Lung (tissue), 12 donors: ENCODE measurements around the gene ADAMTS20. TPM values are rescaled to one million over a fixed set of nuclear protein-coding genes. Genes with fewer than 3 reads are reported as not detected.
"Not testable (repeated sequence)": the region's sequence is repeated elsewhere in the genome, so short reads cannot be mapped to it uniquely, and the experiment has no call there.

Experiments
- ATAC-seq: fragments of 200-7000 bp; cut with Tn5 transposase; one replicate; pipeline ENCODE4 v1.9.1; 2020; ENCODE audit warnings: moderate number of reproducible peaks; ENCODE audit not compliant: insufficient read depth, low FRiP score
- DNase-seq, 3 donors: peaks; one replicate each; pipeline ENCODE4 v3.0.0-alpha.2; 2013 to 2017
- H3K27ac ChIP-seq, 2 donors: one replicate each; pipeline ENCODE4 v1.5.1; 2013; ENCODE audit warnings: mild to moderate bottlenecking in 2 of 2, moderate library complexity in 2 of 2, control low read depth in 1 of 2, inconsistent platforms in 1 of 2, low read depth in 1 of 2, low read length in 1 of 2
- H3K27me3 ChIP-seq, 3 donors: one replicate each; pipeline ENCODE4 v1.5.1; 2013; ENCODE audit warnings: low read length in 2 of 3; ENCODE audit not compliant: control insufficient read depth in 3 of 3, insufficient read depth in 3 of 3
- H3K36me3 ChIP-seq, 4 donors: one replicate each; pipeline ENCODE4 v1.5.1; 2013; ENCODE audit warnings: low read length in 4 of 4, mild to moderate bottlenecking in 1 of 4, moderate library complexity in 1 of 4; ENCODE audit not compliant: control insufficient read depth in 4 of 4, insufficient read depth in 4 of 4
- H3K4me1 ChIP-seq, 5 donors: one replicate each; pipeline ENCODE4 v1.5.1; 2013; ENCODE audit warnings: low read length in 5 of 5, mild to moderate bottlenecking in 2 of 5, moderate library complexity in 1 of 5; ENCODE audit not compliant: control insufficient read depth in 5 of 5, insufficient read depth in 5 of 5
- H3K4me3 ChIP-seq: one replicate; pipeline ENCODE4 v1.5.1; 2013; ENCODE audit warnings: mild to moderate bottlenecking, control low read depth, moderate library complexity
- H3K9ac ChIP-seq, 2 donors: one replicate each; pipeline ENCODE4 v1.5.1; 2013; ENCODE audit warnings: low read length in 2 of 2, control low read depth in 1 of 2; ENCODE audit not compliant: insufficient read depth in 1 of 2
- H3K9me3 ChIP-seq, 4 donors: one replicate each; pipeline ENCODE4 v1.5.1; 2013; ENCODE audit warnings: low read length in 3 of 4, mild to moderate bottlenecking in 1 of 4, moderate library complexity in 1 of 4; ENCODE audit not compliant: control insufficient read depth in 4 of 4, insufficient read depth in 3 of 4
- WGBS, 2 donors: extraction: QIAGEN DNeasy Blood & Tissue Kit; methylation state at CpG; one replicate each; pipeline ENCODE4 v1.1.7; 2013; 5-methylcytosine and 5-hydroxymethylcytosine counted together
- polyA plus RNA-seq, 2 donors: library from polyadenylated mRNA; stranded (reverse); fragments of 200-250 nt; gene quantifications; one replicate each; pipeline ENCODE4 v1.2.1, GENCODE V29; 2013
- total RNA-seq, 2 donors: library from RNA; depleted of rRNA in 1 of 2; stranded (reverse); fragments of >200 nt in 1 of 2; gene quantifications; one replicate each; pipeline ENCODE4 v1.2.1, GENCODE V29; 2014 to 2021
- TF ChIP-seq, protein P1 (sequence below): IDR thresholded peaks from 2 replicates; pipeline ENCODE4 v1.5.1; 2012; ENCODE audit warnings: mild to moderate bottlenecking; ENCODE audit errors: control extremely low read depth, extremely low read depth
- donor health status: control.
- donor health status: control.
- donor health status: Bipolar disorder and iron deficiency.
- donor health status: healthy.
- donor health status: DM: yes; HTN: yes; CAD: no.

Gene ADAMTS20
- total and polyA plus RNA-seq, 4 donors: not detected

GRCh38 chr12:43361031-43361710, 190.8 kb downstream of the ADAMTS20 start:
- TF ChIP-seq, protein P1, sequence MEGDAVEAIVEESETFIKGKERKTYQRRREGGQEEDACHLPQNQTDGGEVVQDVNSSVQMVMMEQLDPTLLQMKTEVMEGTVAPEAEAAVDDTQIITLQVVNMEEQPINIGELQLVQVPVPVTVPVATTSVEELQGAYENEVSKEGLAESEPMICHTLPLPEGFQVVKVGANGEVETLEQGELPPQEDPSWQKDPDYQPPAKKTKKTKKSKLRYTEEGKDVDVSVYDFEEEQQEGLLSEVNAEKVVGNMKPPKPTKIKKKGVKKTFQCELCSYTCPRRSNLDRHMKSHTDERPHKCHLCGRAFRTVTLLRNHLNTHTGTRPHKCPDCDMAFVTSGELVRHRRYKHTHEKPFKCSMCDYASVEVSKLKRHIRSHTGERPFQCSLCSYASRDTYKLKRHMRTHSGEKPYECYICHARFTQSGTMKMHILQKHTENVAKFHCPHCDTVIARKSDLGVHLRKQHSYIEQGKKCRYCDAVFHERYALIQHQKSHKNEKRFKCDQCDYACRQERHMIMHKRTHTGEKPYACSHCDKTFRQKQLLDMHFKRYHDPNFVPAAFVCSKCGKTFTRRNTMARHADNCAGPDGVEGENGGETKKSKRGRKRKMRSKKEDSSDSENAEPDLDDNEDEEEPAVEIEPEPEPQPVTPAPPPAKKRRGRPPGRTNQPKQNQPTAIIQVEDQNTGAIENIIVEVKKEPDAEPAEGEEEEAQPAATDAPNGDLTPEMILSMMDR: no peak
- no peaks in the 10 kb centered on the region for H3K9me3 ChIP-seq
- no peak overlapping the region for H3K27ac ChIP-seq
- H3K4me1 ChIP-seq: peaks cover 0 to 4% (median 0%) of the 10 kb centered on the region in 5 donors
- H3K4me3 ChIP-seq: no peak overlapping the region
- no peaks in the 10 kb centered on the region for H3K36me3 ChIP-seq
- 80 to 85% methylated on average over 6 of the region's 6 CpGs for WGBS, 2 donors
- no peak for ATAC-seq
- peak in 2 of 3 donors; percentile 26 to 29 for DNase-seq
- no peak overlapping the region for H3K9ac ChIP-seq
- no peaks in the 10 kb centered on the region for H3K27me3 ChIP-seq

DNA sequence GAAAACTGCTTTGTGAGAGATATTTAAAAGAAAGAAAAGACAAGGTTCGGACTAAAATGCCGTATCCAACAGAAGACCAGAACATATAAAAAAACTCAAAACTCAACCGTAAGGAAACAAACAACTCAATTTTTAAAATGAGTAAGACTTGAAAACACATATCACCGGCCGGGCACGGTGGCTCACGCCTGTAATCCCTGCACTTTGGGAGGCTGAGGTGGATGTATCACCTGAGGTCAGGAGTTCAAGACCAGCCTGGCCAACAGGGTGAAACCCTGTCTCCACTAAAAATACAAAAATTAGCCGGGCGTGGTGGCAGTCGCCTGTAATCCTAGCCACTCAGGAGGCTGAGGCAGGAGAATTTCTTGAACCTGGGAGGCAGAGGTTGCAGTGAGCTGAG, 192.0 kb downstream of the ADAMTS20 start:
- not testable (repeated sequence) for H3K27me3 ChIP-seq, H3K4me3 ChIP-seq, DNase-seq, H3K36me3 ChIP-seq, H3K9me3 ChIP-seq, ATAC-seq, H3K9ac ChIP-seq, H3K27ac ChIP-seq, H3K4me1 ChIP-seq
- 95 to 97% methylated on average over 10 of the region's 10 CpGs for WGBS, 2 donors

DNA sequence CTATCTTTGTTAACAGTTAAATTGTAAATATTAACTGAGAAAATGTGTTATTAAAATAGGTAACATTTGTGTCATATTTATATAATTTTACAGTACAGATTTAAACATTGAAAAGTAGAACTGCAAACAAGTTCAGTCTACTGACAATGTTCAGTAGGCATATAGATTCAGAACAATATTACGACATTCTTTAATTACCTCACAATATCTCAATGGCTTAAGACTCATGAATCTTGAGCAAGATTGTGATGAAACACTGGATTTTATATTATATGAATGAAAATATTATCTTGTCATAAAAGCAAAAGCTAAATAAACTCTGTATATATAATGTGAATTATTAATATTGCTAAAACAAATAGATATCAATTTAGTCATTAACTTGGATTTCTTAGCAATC, 194.9 kb downstream of the ADAMTS20 start:
- TF ChIP-seq, protein P1: no peak
- DNase-seq (no peak), ATAC-seq (no peak)
- 79 to 97% methylated on average over 1 of the region's 1 CpG for WGBS, 2 donors
- Histone ChIP-seq H3K9me3 (no peaks in the 10 kb centered on the region), H3K4me1 (peaks cover 0 to 4% (median 0%) of the 10 kb centered on the region in 5 donors), H3K27me3 (no peaks in the 10 kb centered on the region), H3K4me3 (no peak overlapping the region), H3K27ac (no peak overlapping the region), H3K9ac (no peak overlapping the region), H3K36me3 (no peaks in the 10 kb centered on the region)

DNA sequence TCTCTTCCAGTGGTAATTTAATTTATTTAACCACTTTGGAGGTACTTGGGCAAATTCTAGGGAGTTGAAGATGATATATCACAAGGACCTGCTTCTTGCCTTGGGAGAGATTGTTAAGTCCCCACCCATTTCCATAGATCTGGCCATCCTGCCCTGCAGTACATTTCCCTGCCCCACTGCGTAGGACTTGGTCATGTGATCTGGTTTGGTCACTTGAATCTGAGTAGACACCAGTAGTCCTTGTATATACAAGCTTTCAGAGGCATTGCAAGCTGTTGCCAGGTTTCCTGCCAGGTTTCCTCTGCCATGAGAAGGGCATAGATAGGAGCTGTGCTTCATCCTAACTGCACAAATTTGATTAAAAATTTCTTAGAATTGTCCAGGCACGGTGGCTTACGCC, 200.0 kb downstream of the ADAMTS20 start:
- no peak for ATAC-seq
- no peak for DNase-seq
- 50 to 55% methylated on average over 3 of the region's 3 CpGs for WGBS, 2 donors

More for the DNA sequence above, 200.0 kb downstream of the ADAMTS20 start:
- TF ChIP-seq, protein P1: no peak
- Histone ChIP-seq H3K4me1 (peaks cover 0 to 4% (median 0%) of the 10 kb centered on the region in 5 donors), H3K9me3 (no peaks in the 10 kb centered on the region), H3K4me3 (no peak overlapping the region), H3K27ac (no peak overlapping the region), H3K36me3 (no peaks in the 10 kb centered on the region), H3K27me3 (no peaks in the 10 kb centered on the region), H3K9ac (no peak overlapping the region)
